Measurements from ENCODE around the gene ZNF277.

DNA sequence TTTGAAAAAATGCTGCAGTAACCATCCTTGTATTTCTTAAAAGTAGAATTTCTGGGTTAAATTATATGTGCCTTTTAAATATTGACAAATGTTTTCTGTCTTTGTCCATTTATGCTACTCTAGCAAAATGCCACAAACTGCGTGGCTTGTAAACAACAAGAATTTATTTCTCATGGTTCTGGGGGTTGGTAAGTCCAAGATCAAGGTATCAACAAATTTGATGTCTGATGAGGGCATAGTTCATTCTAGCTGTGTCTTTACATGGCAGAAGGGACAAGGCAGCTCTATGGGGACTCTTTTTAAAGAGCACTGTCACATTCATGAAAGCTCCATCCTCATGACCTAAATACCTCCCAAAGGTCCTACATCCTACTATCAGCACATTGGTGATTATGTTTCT is 27.7 kb downstream of the ZNF277 start:
- TF ChIP-seq, protein P1, sequence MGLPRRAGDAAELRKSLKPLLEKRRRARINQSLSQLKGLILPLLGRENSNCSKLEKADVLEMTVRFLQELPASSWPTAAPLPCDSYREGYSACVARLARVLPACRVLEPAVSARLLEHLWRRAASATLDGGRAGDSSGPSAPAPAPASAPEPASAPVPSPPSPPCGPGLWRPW (IDR thresholded peaks at IDR 0.05): no peak
- no peak for TF ChIP-seq RAD21 (conservative IDR thresholded peaks at IDR 0.05 in 1 of 2, IDR thresholded peaks at IDR 0.05 in 1 of 2)
- TF ChIP-seq, protein P2, sequence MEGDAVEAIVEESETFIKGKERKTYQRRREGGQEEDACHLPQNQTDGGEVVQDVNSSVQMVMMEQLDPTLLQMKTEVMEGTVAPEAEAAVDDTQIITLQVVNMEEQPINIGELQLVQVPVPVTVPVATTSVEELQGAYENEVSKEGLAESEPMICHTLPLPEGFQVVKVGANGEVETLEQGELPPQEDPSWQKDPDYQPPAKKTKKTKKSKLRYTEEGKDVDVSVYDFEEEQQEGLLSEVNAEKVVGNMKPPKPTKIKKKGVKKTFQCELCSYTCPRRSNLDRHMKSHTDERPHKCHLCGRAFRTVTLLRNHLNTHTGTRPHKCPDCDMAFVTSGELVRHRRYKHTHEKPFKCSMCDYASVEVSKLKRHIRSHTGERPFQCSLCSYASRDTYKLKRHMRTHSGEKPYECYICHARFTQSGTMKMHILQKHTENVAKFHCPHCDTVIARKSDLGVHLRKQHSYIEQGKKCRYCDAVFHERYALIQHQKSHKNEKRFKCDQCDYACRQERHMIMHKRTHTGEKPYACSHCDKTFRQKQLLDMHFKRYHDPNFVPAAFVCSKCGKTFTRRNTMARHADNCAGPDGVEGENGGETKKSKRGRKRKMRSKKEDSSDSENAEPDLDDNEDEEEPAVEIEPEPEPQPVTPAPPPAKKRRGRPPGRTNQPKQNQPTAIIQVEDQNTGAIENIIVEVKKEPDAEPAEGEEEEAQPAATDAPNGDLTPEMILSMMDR (IDR thresholded peaks at IDR 0.05): no peak
- TF ChIP-seq, protein P3, sequence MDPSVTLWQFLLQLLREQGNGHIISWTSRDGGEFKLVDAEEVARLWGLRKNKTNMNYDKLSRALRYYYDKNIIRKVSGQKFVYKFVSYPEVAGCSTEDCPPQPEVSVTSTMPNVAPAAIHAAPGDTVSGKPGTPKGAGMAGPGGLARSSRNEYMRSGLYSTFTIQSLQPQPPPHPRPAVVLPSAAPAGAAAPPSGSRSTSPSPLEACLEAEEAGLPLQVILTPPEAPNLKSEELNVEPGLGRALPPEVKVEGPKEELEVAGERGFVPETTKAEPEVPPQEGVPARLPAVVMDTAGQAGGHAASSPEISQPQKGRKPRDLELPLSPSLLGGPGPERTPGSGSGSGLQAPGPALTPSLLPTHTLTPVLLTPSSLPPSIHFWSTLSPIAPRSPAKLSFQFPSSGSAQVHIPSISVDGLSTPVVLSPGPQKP (IDR thresholded peaks at IDR 0.05; ENCODE audit: low read depth, low read length): no peak
- no peak for TF ChIP-seq POLR2A (IDR thresholded peaks at IDR 0.05; ENCODE audit: low read length)
- no peak for TF ChIP-seq MAZ (IDR thresholded peaks at IDR 0.05; ENCODE audit: borderline replicate concordance, low read depth, low read length)
- TF ChIP-seq ZSCAN20 (CRISPR knock-in tag; IDR thresholded peaks at IDR 0.05): no peak
- TF ChIP-seq, protein P4, sequence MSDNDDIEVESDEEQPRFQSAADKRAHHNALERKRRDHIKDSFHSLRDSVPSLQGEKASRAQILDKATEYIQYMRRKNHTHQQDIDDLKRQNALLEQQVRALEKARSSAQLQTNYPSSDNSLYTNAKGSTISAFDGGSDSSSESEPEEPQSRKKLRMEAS (IDR thresholded peaks at IDR 0.05): no peak
- TF ChIP-seq EP300 (IDR thresholded peaks at IDR 0.05): no peak
- TF ChIP-seq CEBPB (IDR thresholded peaks at IDR 0.05): no peak
- no peak for TF ChIP-seq RNF2 (IDR thresholded peaks at IDR 0.05; ENCODE audit: borderline replicate concordance, low read depth)
- TF ChIP-seq, protein P5, sequence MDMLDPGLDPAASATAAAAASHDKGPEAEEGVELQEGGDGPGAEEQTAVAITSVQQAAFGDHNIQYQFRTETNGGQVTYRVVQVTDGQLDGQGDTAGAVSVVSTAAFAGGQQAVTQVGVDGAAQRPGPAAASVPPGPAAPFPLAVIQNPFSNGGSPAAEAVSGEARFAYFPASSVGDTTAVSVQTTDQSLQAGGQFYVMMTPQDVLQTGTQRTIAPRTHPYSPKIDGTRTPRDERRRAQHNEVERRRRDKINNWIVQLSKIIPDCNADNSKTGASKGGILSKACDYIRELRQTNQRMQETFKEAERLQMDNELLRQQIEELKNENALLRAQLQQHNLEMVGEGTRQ (IDR thresholded peaks at IDR 0.05): no peak
- TF ChIP-seq EHF (CRISPR knock-in tag; IDR thresholded peaks at IDR 0.05): no peak
